ENCODE measurements around the gene KDM4C.

DNA sequence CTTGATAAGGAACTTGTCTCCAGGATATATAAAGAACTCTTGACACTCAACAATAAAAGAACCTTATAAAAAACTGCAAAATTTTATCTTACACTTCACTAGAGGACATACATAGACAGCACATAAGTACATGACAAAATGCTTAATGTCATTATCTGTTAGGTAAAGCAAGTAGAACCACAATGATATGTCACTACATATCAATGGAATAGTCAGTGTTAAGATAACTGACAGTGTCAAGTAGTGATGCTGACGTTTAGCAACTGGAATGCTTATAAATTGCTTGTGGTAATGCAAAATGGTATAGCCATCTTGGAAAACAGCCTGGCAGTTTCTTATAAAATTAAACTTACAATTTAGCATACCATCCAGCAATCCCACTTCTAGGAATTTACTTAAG is 314.1 kb downstream of the KDM4C start:
- no peak for TF ChIP-seq POLR2AphosphoS5 (IDR thresholded peaks at IDR 0.05; ENCODE audit: low read depth, low read length)
- no peak for TF ChIP-seq POLR2A (IDR thresholded peaks at IDR 0.05; ENCODE audit: low read depth, low read length)
